Astrocyte (in vitro differentiated cells and primary cell): ENCODE data around the gene WDR1. TPM values are rescaled to one million over a fixed set of nuclear protein-coding genes. Genes with fewer than 3 reads are reported as not detected.

Experiments
- DNase-seq: peaks from one replicate; pipeline ENCODE4 v3.0.0-alpha.2; 2010; ENCODE audit warnings: low read depth
- FAIRE-seq: peaks from 2 replicates; lab custom pipeline; 2011; peaks lifted over from hg19 to GRCh38; lab: Jason Lieb, UNC
- H2AFZ ChIP-seq: 2 replicates; pipeline ENCODE4 v1.6.0; 2012; ENCODE audit warnings: low read depth, low read length, inconsistent platforms
- H3K27ac ChIP-seq: 2 replicates; pipeline ENCODE4 v1.5.1; 2011; ENCODE audit warnings: low read depth, low read length, inconsistent platforms
- H3K27me3 ChIP-seq: 2 replicates; pipeline ENCODE4 v1.6.0; 2011; ENCODE audit warnings: low read length, inconsistent platforms; ENCODE audit not compliant: insufficient read depth
- H3K36me3 ChIP-seq: 2 replicates; pipeline ENCODE4 v1.5.1; 2011; ENCODE audit warnings: low read length, inconsistent platforms; ENCODE audit not compliant: insufficient read depth
- H3K4me1 ChIP-seq: 2 replicates; pipeline ENCODE4 v1.5.1; 2011; ENCODE audit warnings: low read length, inconsistent platforms; ENCODE audit not compliant: insufficient read depth
- H3K4me2 ChIP-seq: 2 replicates; pipeline ENCODE4 v1.6.0; 2012; ENCODE audit warnings: low read length, inconsistent platforms
- H3K4me3 ChIP-seq: 2 replicates; pipeline ENCODE4 v1.5.1; 2011; ENCODE audit warnings: low read depth, mild to moderate bottlenecking, low read length, inconsistent platforms; ENCODE audit not compliant: insufficient read depth
- H3K79me2 ChIP-seq: 2 replicates; pipeline ENCODE4 v1.6.0; 2012; ENCODE audit warnings: mild to moderate bottlenecking, low read length, inconsistent platforms; ENCODE audit not compliant: insufficient read depth
- H3K9ac ChIP-seq: 2 replicates; pipeline ENCODE4 v1.6.0; 2012; ENCODE audit warnings: mild to moderate bottlenecking, low read length, inconsistent platforms
- H3K9me3 ChIP-seq: 2 replicates; pipeline ENCODE4 v1.5.1; 2012; ENCODE audit warnings: low read depth, mild to moderate bottlenecking, low read length, inconsistent platforms; ENCODE audit not compliant: insufficient read depth
- H4K20me1 ChIP-seq: 2 replicates; pipeline ENCODE4 v1.6.0; 2012; ENCODE audit warnings: low read length, inconsistent platforms; ENCODE audit not compliant: insufficient read depth
- H3K27ac Mint-ChIP-seq: one replicate; pipeline ENCODE4 v1.8.0; 2021; ENCODE audit warnings: mild to moderate bottlenecking, mixed read lengths; ENCODE audit not compliant: unreplicated experiment
- H3K27me3 Mint-ChIP-seq: one replicate; pipeline ENCODE4 v1.8.0; 2021; ENCODE audit warnings: low read depth, mixed read lengths; ENCODE audit not compliant: unreplicated experiment
- H3K36me3 Mint-ChIP-seq: one replicate; pipeline ENCODE4 v1.8.0; 2021; ENCODE audit warnings: low read depth, mixed read lengths; ENCODE audit not compliant: unreplicated experiment
- H3K4me1 Mint-ChIP-seq: one replicate; pipeline ENCODE4 v1.8.0; 2021; ENCODE audit warnings: low read depth, mixed read lengths; ENCODE audit not compliant: unreplicated experiment
- H3K4me3 Mint-ChIP-seq: one replicate; pipeline ENCODE4 v1.8.0; 2021; ENCODE audit warnings: mild to moderate bottlenecking, moderate library complexity, mixed read lengths; ENCODE audit not compliant: unreplicated experiment
- H3K9me3 Mint-ChIP-seq: one replicate; pipeline ENCODE4 v1.8.0; 2021; ENCODE audit warnings: mild to moderate bottlenecking, mixed read lengths; ENCODE audit not compliant: unreplicated experiment
- EZH2 ChIP-seq: IDR thresholded peaks from 2 replicates; pipeline ENCODE4 v1.6.1; 2012; ENCODE audit warnings: mild to moderate bottlenecking, low read length, inconsistent platforms; ENCODE audit not compliant: insufficient read depth
- total RNA-seq: library from RNA; stranded (reverse); gene quantifications from 2 replicates; pipeline ENCODE4 v1.2.1, GENCODE V29; 2021
- TF ChIP-seq, protein P1 (sequence below): IDR thresholded peaks from 2 replicates; pipeline ENCODE4 v1.5.1; 2011; ENCODE audit warnings: low read depth, mild to moderate bottlenecking, inconsistent platforms, low read length, moderate library complexity; ENCODE audit not compliant: insufficient read depth

Gene WDR1
- total RNA-seq, 1 donor from 2014 or later: 620 TPM

DNA sequence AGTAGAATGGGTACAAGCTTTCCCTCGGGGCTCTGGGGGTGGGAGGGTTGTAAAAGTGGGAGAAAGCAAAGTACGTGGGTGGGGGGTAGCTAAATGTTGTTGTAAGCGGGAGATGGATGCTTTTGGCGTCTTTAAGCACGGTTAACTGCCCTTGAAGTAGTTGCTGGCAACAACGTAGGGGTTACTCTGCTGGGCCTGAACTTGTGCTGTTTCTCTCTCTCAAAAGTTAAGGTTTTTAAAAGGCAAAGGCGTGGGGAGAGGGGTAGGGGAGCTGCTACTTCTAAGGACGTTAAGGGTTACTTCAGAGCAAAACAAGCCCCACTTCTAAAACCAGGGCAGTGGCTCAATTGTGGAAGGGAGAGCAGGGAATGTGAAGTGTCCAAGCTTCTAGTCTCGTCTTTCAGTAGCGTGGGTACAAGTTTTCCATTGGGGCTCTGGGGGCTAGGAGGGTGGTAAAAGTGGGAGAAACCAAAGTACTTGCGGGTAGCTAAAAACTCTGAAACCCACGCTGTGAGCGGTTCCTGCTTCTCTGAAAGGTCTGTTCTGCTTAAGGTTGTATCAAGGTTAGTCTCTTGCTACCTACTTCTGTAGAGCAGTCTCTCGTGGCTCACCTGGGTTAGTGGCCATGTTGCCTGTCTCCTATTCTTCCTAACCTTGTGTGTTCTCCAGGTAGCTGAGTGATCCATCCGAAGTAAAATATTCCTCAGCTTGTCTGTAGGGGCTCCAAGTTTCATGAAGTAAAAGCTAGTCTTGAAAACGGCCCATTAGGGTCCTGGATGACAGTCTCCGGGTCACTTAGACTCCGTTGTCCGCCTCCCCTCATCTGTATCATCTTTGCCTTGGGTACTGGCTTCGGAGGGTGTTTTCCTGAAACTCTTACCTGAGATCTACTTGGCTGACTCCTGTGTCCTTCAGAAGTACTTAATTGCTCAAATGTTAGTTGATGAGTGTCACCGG lies 1.7 kb upstream of the WDR1 start:
- no peaks in the 10 kb centered on the region for H3K27me3 ChIP-seq
- DNase-seq: no peak
- Mint-ChIP-seq H3K27me3 (no peaks in the 10 kb centered on the region), H3K4me1 (peaks cover 44% of the 10 kb centered on the region), H3K4me3 (peak overlapping the region; percentile 85), H3K27ac (peak overlapping the region; percentile 63), H3K36me3 (peaks cover 7% of the 10 kb centered on the region), H3K9me3 (no peaks in the 10 kb centered on the region)
- H3K27ac ChIP-seq: no peak overlapping the region
- H3K4me2 ChIP-seq: peak overlapping the region; percentile 99
- no peaks in the 10 kb centered on the region for H3K9me3 ChIP-seq
- H3K9ac ChIP-seq: peak overlapping the region; percentile 93
- H3K36me3 ChIP-seq: peaks cover 13% of the 10 kb centered on the region
- TF ChIP-seq EZH2: no peak
- TF ChIP-seq, protein P1, sequence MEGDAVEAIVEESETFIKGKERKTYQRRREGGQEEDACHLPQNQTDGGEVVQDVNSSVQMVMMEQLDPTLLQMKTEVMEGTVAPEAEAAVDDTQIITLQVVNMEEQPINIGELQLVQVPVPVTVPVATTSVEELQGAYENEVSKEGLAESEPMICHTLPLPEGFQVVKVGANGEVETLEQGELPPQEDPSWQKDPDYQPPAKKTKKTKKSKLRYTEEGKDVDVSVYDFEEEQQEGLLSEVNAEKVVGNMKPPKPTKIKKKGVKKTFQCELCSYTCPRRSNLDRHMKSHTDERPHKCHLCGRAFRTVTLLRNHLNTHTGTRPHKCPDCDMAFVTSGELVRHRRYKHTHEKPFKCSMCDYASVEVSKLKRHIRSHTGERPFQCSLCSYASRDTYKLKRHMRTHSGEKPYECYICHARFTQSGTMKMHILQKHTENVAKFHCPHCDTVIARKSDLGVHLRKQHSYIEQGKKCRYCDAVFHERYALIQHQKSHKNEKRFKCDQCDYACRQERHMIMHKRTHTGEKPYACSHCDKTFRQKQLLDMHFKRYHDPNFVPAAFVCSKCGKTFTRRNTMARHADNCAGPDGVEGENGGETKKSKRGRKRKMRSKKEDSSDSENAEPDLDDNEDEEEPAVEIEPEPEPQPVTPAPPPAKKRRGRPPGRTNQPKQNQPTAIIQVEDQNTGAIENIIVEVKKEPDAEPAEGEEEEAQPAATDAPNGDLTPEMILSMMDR: no peak
- FAIRE-seq: no peak
- H3K4me3 ChIP-seq: no peak overlapping the region
- no peak overlapping the region for H2AFZ ChIP-seq
- peaks cover 27% of the 10 kb centered on the region for H3K4me1 ChIP-seq
- peaks cover 29% of the 10 kb centered on the region for H3K79me2 ChIP-seq
- peaks cover 27% of the 10 kb centered on the region for H4K20me1 ChIP-seq

DNA sequence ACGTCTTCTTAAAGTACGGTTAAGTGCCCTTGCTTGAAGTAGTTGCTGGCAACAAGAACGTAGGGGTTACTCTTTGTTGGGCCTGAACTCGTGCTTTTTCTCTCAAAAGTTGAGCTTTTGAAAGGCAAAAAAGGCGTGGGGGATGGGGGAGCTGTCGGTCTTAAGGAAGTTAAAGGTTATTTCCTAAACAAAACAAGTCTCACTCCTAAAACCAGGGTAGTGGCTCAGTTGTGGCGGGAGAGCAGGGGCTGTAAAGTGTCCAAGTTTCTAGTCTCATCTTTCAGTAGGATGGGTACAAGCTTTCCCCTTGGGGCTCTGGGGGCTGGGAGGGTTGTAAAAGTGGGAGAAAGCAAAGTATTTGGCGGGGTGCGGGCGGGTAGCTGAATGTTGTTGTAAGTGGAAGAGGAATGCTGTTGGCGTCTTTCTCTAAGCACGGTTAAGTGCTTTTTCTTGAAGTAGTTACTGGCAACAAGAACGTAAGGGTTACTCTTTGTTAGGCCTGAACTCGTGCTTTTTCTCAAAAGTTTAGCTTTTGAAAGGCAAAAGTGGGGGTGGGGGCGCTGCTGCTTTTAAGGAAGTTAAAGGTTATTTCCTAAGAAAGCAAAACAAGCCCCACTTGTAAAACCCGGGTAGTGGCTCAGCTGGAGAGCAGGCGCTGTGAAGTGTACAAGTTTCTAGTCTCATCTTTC lies 904 bp upstream of the WDR1 start:
- Mint-ChIP-seq H3K4me3 (peak overlapping the region; percentile 85), H3K27me3 (no peaks in the 10 kb centered on the region), H3K4me1 (peaks cover 45% of the 10 kb centered on the region), H3K36me3 (peaks cover 7% of the 10 kb centered on the region), H3K27ac (peak overlapping the region; percentile 95), H3K9me3 (no peaks in the 10 kb centered on the region)
- peaks cover 36% of the 10 kb centered on the region for H4K20me1 ChIP-seq
- FAIRE-seq (no peak), DNase-seq (no peak)
- peak overlapping the region; percentile 99 for H3K4me2 ChIP-seq
- no peak for TF ChIP-seq EZH2
- TF ChIP-seq, protein P1: no peak
- H3K36me3 ChIP-seq: peaks cover 21% of the 10 kb centered on the region
- H3K9ac ChIP-seq: peak overlapping the region; percentile 93
- H3K4me3 ChIP-seq: peak overlapping the region; percentile 71
- peak overlapping the region; percentile 5 for H2AFZ ChIP-seq
- peaks cover 33% of the 10 kb centered on the region for H3K4me1 ChIP-seq
- no peaks in the 10 kb centered on the region for H3K9me3 ChIP-seq
- peaks cover 38% of the 10 kb centered on the region for H3K79me2 ChIP-seq
- peak overlapping the region; percentile 86 for H3K27ac ChIP-seq
- H3K27me3 ChIP-seq: no peaks in the 10 kb centered on the region
